Measurements from ENCODE around the gene SFT2D2. TPM values are rescaled to one million over a fixed set of nuclear protein-coding genes. Genes with fewer than 3 reads are reported as not detected.

The SFT2D2 gene
- total RNA-seq, 1 donor from 2014 or later: 36.8 TPM

DNA sequence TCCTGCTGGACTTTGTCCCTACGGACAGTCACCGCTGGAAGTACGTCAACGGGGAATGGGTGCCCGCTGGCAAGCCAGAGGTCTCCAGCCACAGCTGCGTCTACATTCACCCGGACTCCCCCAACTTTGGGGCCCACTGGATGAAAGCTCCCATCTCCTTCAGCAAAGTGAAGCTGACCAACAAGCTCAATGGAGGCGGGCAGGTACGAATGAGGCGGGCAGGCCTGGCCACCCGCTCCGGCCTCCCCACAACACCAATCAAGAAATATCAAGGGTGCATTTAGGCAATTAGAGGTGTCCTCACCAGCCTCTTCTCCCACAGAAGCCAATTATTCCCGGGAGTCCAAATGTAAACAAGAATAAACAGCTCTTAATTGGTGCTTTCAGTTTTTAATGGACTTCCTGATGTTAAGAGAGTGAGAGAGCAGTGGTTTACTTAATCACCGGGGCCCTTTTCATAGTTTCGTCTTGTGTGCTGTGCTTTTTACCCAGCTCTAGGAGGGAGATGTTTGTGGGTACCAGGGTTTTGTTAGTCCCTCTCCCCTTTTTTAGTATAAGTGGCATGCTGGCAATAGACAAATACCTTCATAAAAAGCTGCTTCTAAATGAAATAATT, 65.5 kb downstream of the SFT2D2 start:
- no peak for DNase-seq (ENCODE audit: low spot score)

DNA sequence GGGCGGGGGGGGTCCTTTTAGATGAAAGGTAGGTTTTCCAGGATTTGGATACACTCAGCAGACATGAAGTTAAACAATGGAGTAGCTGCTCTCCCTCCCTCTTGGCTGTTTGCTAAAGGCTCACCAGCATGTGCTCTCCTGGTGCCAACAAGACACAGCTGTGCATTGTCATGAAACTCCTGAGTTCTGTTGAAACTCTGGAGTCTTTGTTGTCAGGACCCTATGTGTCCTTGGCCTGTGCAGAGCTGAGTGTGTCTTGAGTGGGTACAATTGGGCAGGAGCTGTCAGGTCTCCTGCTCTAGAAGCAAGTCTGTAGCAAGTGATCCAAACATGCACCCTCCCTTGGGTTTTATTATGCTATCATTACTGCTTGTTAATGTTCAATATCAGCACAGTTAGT, 67.6 kb downstream of the SFT2D2 start:
- H3K9me3 Mint-ChIP-seq (ENCODE audit: unreplicated experiment): no peaks in the 10 kb centered on the region
- H3K4me3 Mint-ChIP-seq (ENCODE audit: unreplicated experiment): no peak overlapping the region
- no peaks in the 10 kb centered on the region for H3K36me3 Mint-ChIP-seq (ENCODE audit: low read depth, unreplicated experiment)
- peaks cover 1% of the 10 kb centered on the region for H3K27me3 Mint-ChIP-seq (ENCODE audit: unreplicated experiment)
- no peak overlapping the region for H3K27ac Mint-ChIP-seq (ENCODE audit: unreplicated experiment)
- TF ChIP-seq, protein P1, sequence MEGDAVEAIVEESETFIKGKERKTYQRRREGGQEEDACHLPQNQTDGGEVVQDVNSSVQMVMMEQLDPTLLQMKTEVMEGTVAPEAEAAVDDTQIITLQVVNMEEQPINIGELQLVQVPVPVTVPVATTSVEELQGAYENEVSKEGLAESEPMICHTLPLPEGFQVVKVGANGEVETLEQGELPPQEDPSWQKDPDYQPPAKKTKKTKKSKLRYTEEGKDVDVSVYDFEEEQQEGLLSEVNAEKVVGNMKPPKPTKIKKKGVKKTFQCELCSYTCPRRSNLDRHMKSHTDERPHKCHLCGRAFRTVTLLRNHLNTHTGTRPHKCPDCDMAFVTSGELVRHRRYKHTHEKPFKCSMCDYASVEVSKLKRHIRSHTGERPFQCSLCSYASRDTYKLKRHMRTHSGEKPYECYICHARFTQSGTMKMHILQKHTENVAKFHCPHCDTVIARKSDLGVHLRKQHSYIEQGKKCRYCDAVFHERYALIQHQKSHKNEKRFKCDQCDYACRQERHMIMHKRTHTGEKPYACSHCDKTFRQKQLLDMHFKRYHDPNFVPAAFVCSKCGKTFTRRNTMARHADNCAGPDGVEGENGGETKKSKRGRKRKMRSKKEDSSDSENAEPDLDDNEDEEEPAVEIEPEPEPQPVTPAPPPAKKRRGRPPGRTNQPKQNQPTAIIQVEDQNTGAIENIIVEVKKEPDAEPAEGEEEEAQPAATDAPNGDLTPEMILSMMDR (IDR thresholded peaks at IDR 0.05; ENCODE audit: unreplicated experiment): no peak
- no peaks in the 10 kb centered on the region for H3K4me1 Mint-ChIP-seq (ENCODE audit: unreplicated experiment)
- DNase-seq (ENCODE audit: low spot score): no peak

More for the DNA sequence above, 65.5 kb downstream of the SFT2D2 start:
- Mint-ChIP-seq H3K9me3 (ENCODE audit: unreplicated experiment) (no peaks in the 10 kb centered on the region), H3K4me3 (ENCODE audit: unreplicated experiment) (no peak overlapping the region), H3K27ac (ENCODE audit: unreplicated experiment) (no peak overlapping the region), H3K4me1 (ENCODE audit: unreplicated experiment) (peaks cover 2% of the 10 kb centered on the region), H3K36me3 (ENCODE audit: low read depth, unreplicated experiment) (no peaks in the 10 kb centered on the region), H3K27me3 (ENCODE audit: unreplicated experiment) (peaks cover 1% of the 10 kb centered on the region)
- TF ChIP-seq, protein P1 (IDR thresholded peaks at IDR 0.05; ENCODE audit: unreplicated experiment): no peak

DNA sequence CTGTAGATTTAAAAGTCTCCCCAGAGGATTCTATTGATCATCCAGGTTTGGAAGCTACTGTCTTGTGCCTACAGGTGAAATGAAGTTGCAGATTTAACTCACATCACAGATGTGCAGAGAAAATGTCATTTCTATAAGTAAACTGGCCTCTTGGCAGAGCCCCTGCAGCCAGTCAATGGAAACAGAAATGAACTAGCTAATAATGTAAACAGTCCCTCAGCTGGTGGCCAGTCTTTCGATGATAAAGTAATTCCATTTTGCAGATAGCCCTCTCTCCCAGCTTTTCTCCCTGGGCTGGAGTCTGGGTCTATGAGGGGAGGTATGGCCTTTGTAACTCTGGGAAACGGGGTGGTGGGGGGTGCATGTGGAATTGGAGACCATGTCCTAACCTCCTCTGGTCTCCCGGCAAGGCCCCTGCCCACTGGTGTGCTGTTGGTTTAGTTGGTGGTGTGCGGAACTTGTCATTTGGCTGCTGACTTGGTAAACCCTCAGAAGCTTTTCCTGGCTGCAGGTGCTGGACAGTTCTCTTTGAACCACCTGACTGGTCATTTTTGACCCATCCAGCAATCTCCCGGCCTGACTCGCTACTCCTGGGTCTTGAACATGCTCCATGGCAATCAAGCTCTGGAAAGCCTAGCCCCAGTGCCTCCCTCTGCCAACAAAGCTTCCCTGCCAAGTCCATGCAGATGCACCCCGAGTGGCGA, 69.8 kb downstream of the SFT2D2 start:
- DNase-seq (ENCODE audit: low spot score): no peak
- no peaks in the 10 kb centered on the region for H3K36me3 Mint-ChIP-seq (ENCODE audit: low read depth, unreplicated experiment)
- H3K27me3 Mint-ChIP-seq (ENCODE audit: unreplicated experiment): no peaks in the 10 kb centered on the region
- no peak overlapping the region for H3K4me3 Mint-ChIP-seq (ENCODE audit: unreplicated experiment)
- TF ChIP-seq, protein P1 (IDR thresholded peaks at IDR 0.05; ENCODE audit: unreplicated experiment): no peak
- no peaks in the 10 kb centered on the region for H3K4me1 Mint-ChIP-seq (ENCODE audit: unreplicated experiment)
- no peak overlapping the region for H3K27ac Mint-ChIP-seq (ENCODE audit: unreplicated experiment)
- H3K9me3 Mint-ChIP-seq (ENCODE audit: unreplicated experiment): no peaks in the 10 kb centered on the region

DNA sequence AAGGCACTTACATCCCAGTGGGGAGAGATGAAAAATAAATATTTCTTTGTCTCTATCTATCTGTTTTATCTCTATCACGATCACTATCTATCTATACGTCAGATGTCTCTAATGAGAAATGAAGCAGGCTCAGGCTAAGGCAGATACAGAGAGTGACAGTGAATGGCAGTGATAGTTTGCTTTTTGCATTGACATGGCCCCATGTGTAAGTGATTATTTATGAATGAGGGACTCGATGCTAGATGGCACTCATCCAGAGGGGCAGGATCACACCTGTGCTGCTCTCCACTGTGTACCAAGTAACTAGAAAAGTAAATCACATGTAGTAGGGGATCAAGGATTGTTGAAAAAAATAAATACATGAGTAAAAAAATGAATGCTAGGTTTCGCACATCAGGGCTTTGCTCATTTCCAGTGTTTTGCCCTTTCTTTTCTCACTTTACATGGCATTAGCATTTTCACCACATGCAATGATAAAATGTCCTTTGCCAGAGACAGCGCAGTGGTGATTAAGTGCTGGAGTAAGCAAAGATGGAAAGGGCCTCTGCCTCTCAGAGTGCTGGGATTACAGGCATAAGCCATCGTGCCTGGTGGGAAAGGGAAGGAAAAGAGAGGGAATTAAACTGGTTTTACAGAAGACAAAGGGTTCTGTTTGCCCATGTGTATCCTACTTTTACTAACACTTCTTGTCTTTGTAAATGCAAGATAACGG, 71.4 kb downstream of the SFT2D2 start:
- no peak overlapping the region for H3K27ac Mint-ChIP-seq (ENCODE audit: unreplicated experiment)
- no peak for DNase-seq (ENCODE audit: low spot score)
- no peaks in the 10 kb centered on the region for H3K27me3 Mint-ChIP-seq (ENCODE audit: unreplicated experiment)
- no peak overlapping the region for H3K4me3 Mint-ChIP-seq (ENCODE audit: unreplicated experiment)
- no peaks in the 10 kb centered on the region for H3K9me3 Mint-ChIP-seq (ENCODE audit: unreplicated experiment)
- TF ChIP-seq, protein P1 (IDR thresholded peaks at IDR 0.05; ENCODE audit: unreplicated experiment): no peak
- H3K4me1 Mint-ChIP-seq (ENCODE audit: unreplicated experiment): no peaks in the 10 kb centered on the region
- H3K36me3 Mint-ChIP-seq (ENCODE audit: low read depth, unreplicated experiment): no peaks in the 10 kb centered on the region

DNA sequence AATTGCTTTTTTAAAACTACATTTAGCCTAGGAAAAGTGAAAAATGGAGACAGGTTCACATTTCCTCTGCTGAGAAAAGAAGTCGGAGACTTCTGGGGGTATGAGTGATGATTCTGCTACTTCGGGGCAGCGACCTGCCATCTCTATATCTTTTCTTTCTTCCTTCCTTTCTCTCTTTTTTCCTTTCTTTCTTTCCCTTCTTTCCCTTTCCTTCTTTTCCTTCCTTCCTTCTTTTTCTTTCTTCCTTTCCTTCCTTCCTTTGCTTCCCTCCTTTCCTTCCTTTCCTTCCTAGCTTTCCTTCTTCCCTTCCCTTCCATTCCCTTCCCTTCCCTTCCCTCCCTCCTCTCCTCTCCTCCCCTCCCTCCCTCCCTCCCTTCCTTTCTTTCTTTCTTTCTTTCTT, 72.6 kb downstream of the SFT2D2 start:
- H3K36me3 Mint-ChIP-seq (ENCODE audit: low read depth, unreplicated experiment): no peaks in the 10 kb centered on the region
- no peaks in the 10 kb centered on the region for H3K4me1 Mint-ChIP-seq (ENCODE audit: unreplicated experiment)
- H3K27me3 Mint-ChIP-seq (ENCODE audit: unreplicated experiment): no peaks in the 10 kb centered on the region
- no peaks in the 10 kb centered on the region for H3K9me3 Mint-ChIP-seq (ENCODE audit: unreplicated experiment)
- H3K4me3 Mint-ChIP-seq (ENCODE audit: unreplicated experiment): no peak overlapping the region
- TF ChIP-seq, protein P1 (IDR thresholded peaks at IDR 0.05; ENCODE audit: unreplicated experiment): no peak
- no peak overlapping the region for H3K27ac Mint-ChIP-seq (ENCODE audit: unreplicated experiment)
- no peak for DNase-seq (ENCODE audit: low spot score)
